ENCODE data around the gene CDKN2D.

DNA sequence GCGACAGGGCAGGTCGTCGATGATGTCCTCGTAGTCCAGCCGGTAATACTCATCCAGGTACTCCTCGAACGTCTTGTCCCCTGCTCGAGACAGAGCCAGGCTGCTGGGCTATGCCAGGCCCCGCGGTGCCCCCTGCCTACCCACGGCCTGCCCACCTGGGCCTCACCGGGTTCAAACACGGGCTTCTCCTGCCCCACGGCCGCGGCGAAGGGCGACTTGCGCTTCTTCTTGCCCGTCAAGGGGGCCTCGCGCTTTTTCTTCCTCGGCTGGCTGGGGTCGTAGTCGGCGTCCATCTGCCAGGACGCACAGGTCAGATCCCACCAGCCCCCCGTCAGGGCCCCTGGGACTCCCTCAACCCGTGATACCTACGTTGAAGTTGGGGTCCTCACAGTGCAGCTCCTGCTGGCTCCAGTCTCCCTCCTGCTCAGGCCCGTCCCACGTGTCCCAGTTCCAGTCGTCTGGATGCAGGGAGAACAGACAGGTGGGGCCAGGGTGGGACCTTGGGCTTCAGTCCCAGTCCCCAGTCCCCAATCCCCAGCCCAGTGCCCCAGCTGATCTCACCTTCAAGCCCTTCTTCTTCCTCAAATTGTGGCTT, 11.1 kb downstream of the CDKN2D start:
- TF ChIP-seq EZH2phosphoT487 (IDR thresholded peaks at IDR 0.05; ENCODE audit: borderline replicate concordance) (no peak), RAD21 (IDR thresholded peaks at IDR 0.05; ENCODE audit: low read depth) (no peak), POLR2A (IDR thresholded peaks at IDR 0.05; ENCODE audit: borderline replicate concordance, extremely low read depth, insufficient read depth, insufficient read length) (no peak), POLR2AphosphoS5 (IDR thresholded peaks at IDR 0.05; ENCODE audit: low read depth, low read length) (no peak), SIN3A (IDR thresholded peaks at IDR 0.05; ENCODE audit: low read depth) (no peak)
- TF ChIP-seq, protein P1, sequence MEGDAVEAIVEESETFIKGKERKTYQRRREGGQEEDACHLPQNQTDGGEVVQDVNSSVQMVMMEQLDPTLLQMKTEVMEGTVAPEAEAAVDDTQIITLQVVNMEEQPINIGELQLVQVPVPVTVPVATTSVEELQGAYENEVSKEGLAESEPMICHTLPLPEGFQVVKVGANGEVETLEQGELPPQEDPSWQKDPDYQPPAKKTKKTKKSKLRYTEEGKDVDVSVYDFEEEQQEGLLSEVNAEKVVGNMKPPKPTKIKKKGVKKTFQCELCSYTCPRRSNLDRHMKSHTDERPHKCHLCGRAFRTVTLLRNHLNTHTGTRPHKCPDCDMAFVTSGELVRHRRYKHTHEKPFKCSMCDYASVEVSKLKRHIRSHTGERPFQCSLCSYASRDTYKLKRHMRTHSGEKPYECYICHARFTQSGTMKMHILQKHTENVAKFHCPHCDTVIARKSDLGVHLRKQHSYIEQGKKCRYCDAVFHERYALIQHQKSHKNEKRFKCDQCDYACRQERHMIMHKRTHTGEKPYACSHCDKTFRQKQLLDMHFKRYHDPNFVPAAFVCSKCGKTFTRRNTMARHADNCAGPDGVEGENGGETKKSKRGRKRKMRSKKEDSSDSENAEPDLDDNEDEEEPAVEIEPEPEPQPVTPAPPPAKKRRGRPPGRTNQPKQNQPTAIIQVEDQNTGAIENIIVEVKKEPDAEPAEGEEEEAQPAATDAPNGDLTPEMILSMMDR (IDR thresholded peaks at IDR 0.05 in 2 of 3, conservative IDR thresholded peaks at IDR 0.05 in 1 of 3; ENCODE audit: borderline replicate concordance in 1 of 3, insufficient read depth in 1 of 3, low read depth in 2 of 3, low read length in 2 of 3): no peak
- TF ChIP-seq, protein P2, sequence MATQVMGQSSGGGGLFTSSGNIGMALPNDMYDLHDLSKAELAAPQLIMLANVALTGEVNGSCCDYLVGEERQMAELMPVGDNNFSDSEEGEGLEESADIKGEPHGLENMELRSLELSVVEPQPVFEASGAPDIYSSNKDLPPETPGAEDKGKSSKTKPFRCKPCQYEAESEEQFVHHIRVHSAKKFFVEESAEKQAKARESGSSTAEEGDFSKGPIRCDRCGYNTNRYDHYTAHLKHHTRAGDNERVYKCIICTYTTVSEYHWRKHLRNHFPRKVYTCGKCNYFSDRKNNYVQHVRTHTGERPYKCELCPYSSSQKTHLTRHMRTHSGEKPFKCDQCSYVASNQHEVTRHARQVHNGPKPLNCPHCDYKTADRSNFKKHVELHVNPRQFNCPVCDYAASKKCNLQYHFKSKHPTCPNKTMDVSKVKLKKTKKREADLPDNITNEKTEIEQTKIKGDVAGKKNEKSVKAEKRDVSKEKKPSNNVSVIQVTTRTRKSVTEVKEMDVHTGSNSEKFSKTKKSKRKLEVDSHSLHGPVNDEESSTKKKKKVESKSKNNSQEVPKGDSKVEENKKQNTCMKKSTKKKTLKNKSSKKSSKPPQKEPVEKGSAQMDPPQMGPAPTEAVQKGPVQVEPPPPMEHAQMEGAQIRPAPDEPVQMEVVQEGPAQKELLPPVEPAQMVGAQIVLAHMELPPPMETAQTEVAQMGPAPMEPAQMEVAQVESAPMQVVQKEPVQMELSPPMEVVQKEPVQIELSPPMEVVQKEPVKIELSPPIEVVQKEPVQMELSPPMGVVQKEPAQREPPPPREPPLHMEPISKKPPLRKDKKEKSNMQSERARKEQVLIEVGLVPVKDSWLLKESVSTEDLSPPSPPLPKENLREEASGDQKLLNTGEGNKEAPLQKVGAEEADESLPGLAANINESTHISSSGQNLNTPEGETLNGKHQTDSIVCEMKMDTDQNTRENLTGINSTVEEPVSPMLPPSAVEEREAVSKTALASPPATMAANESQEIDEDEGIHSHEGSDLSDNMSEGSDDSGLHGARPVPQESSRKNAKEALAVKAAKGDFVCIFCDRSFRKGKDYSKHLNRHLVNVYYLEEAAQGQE (IDR thresholded peaks at IDR 0.05; ENCODE audit: low read depth): no peak

Data from HCT116 (cell line).